Mesenchymal stem cell (in vitro differentiated cells and primary cell): ENCODE data around the gene CDH5.

Experiments
- DNase-seq: peaks from one replicate; pipeline ENCODE4 v3.0.0-alpha.2; 2013
- H2AFZ ChIP-seq: one replicate; pipeline ENCODE4 v1.6.1; 2013; ENCODE audit warnings: low read depth, mild to moderate bottlenecking, control low read depth, inconsistent platforms, low read length, moderate library complexity
- H2AK5ac ChIP-seq: 2 replicates; pipeline ENCODE4 v1.6.1; 2013; ENCODE audit warnings: low read length, moderate library complexity, mild to moderate bottlenecking, inconsistent platforms; ENCODE audit not compliant: severe bottlenecking
- H2BK120ac ChIP-seq: one replicate; pipeline ENCODE4 v1.6.1; 2013; ENCODE audit warnings: low read depth, mild to moderate bottlenecking, inconsistent platforms, low read length, moderate library complexity
- H2BK12ac ChIP-seq, 2 experiments: one replicate each; pipeline ENCODE4 v1.6.1; 2013; ENCODE audit warnings: inconsistent platforms in 2 of 2, low read length in 2 of 2, mild to moderate bottlenecking in 2 of 2, moderate library complexity in 2 of 2, control low read depth in 1 of 2
- H2BK15ac ChIP-seq: one replicate; pipeline ENCODE4 v1.6.1; 2013; ENCODE audit warnings: mild to moderate bottlenecking, low read depth, inconsistent platforms; ENCODE audit not compliant: poor library complexity, severe bottlenecking
- H2BK5ac ChIP-seq: 2 replicates; pipeline ENCODE4 v1.6.1; 2013; ENCODE audit warnings: low read depth, mild to moderate bottlenecking, low read length, control low read depth, inconsistent platforms; ENCODE audit not compliant: poor library complexity, severe bottlenecking
- H3K14ac ChIP-seq, 2 experiments: one replicate each; pipeline ENCODE4 v1.6.1; 2013; ENCODE audit warnings: inconsistent platforms in 2 of 2, low read length in 2 of 2, control low read depth in 1 of 2, mild to moderate bottlenecking in 1 of 2, moderate library complexity in 1 of 2
- H3K18ac ChIP-seq, 2 experiments: one replicate each; pipeline ENCODE4 v1.6.1; 2013; ENCODE audit warnings: inconsistent platforms in 2 of 2, low read length in 2 of 2, control low read depth in 1 of 2, low read depth in 1 of 2, mild to moderate bottlenecking in 1 of 2
- H3K23ac ChIP-seq, 2 experiments: one replicate each; pipeline ENCODE4 v1.6.1; 2013; ENCODE audit warnings: inconsistent platforms in 2 of 2, low read length in 2 of 2, mild to moderate bottlenecking in 2 of 2, moderate library complexity in 2 of 2, control low read depth in 1 of 2
- H3K27ac ChIP-seq: 2 replicates; pipeline ENCODE4 v1.5.1; 2013; ENCODE audit warnings: mild to moderate bottlenecking, moderate library complexity, low read length, control low read depth, inconsistent platforms; ENCODE audit not compliant: poor library complexity, severe bottlenecking
- H3K27me3 ChIP-seq, 2 experiments: 2 replicates each; pipeline versions ENCODE4 v1.6.1 to v1.7.0; 2013; ENCODE audit warnings: low read length in 2 of 2, mild to moderate bottlenecking in 2 of 2, moderate library complexity in 2 of 2, control low read depth in 1 of 2, inconsistent platforms in 1 of 2; ENCODE audit not compliant: control insufficient read depth in 1 of 2, insufficient read depth in 1 of 2
- H3K36me3 ChIP-seq, 2 experiments: 2 replicates each; pipeline versions ENCODE4 v1.6.1 to v1.7.0; 2013; ENCODE audit warnings: low read length in 2 of 2, control low read depth in 1 of 2, inconsistent platforms in 1 of 2, low read depth in 1 of 2, mild to moderate bottlenecking in 1 of 2; ENCODE audit not compliant: insufficient read depth in 2 of 2, control insufficient read depth in 1 of 2
- H3K4ac ChIP-seq, 2 experiments: one replicate each; pipeline ENCODE4 v1.6.1; 2013; ENCODE audit warnings: inconsistent platforms in 2 of 2, low read length in 2 of 2, mild to moderate bottlenecking in 2 of 2, moderate library complexity in 2 of 2, control low read depth in 1 of 2, low read depth in 1 of 2
- H3K4me1 ChIP-seq: 2 replicates; pipeline ENCODE4 v1.6.1; 2013; ENCODE audit warnings: low read depth, low read length, control low read depth; ENCODE audit not compliant: control insufficient read depth, insufficient read depth
- H3K4me2 ChIP-seq: 2 replicates; pipeline ENCODE4 v1.6.1; 2013; ENCODE audit warnings: low read length, mild to moderate bottlenecking, inconsistent platforms; ENCODE audit not compliant: poor library complexity, severe bottlenecking
- H3K4me3 ChIP-seq, 2 experiments: 2 replicates each; pipeline versions ENCODE4 v1.5.1 to v1.7.0; 2013; ENCODE audit warnings: low read length in 2 of 2, mild to moderate bottlenecking in 2 of 2, control low read depth in 1 of 2, low read depth in 1 of 2; ENCODE audit not compliant: insufficient read depth in 1 of 2
- H3K79me1 ChIP-seq: replicated peaks from 2 replicates; pipeline ENCODE4 v1.6.1; 2013; ENCODE audit warnings: mild to moderate bottlenecking, control low read depth, low read length, inconsistent platforms; ENCODE audit not compliant: poor library complexity, severe bottlenecking
- H3K9ac ChIP-seq: 2 replicates; pipeline ENCODE4 v1.7.0; 2013; ENCODE audit warnings: mild to moderate bottlenecking, low read length, moderate library complexity
- H3K9me3 ChIP-seq: 2 replicates; pipeline ENCODE4 v1.7.0; 2013; ENCODE audit warnings: mild to moderate bottlenecking, low read length; ENCODE audit not compliant: control insufficient read depth
- H4K8ac ChIP-seq: one replicate; pipeline ENCODE4 v1.6.1; 2013; ENCODE audit warnings: inconsistent platforms, mild to moderate bottlenecking, low read length, moderate library complexity
- H4K91ac ChIP-seq: one replicate; pipeline ENCODE4 v1.6.1; 2013; ENCODE audit warnings: mild to moderate bottlenecking, low read length, inconsistent platforms
- WGBS: methylation state at CpG from one replicate; pipeline ENCODE4 v1.1.7; 2013; ENCODE audit warnings: mixed read lengths; 5-methylcytosine and 5-hydroxymethylcytosine counted together

Gene CDH5

GRCh38 chr16:66420396-66420795 lies 53.9 kb downstream of the CDH5 start:
- Histone ChIP-seq H3K4me1 (peaks cover 4% of the 10 kb centered on the region), H3K9me3 (no peaks in the 10 kb centered on the region), H4K8ac (no peak overlapping the region), H2BK5ac (no peak overlapping the region), H3K18ac (no peak overlapping the region), H3K9ac (no peak overlapping the region), H2BK120ac (no peak overlapping the region), H2AFZ (no peak overlapping the region), H3K36me3 (no peaks in the 10 kb centered on the region), H3K27ac (peak overlapping the region; percentile 13), H3K79me1 (no peaks in the 10 kb centered on the region), H3K27me3 (peaks cover 9% of the 10 kb centered on the region in 2 experiments), H4K91ac (no peak overlapping the region), H2AK5ac (no peak overlapping the region), H2BK15ac (no peak overlapping the region), H3K23ac (no peak overlapping the region), H3K4ac (no peak overlapping the region), H2BK12ac (no peak overlapping the region), H3K14ac (no peak overlapping the region), H3K4me2 (no peak overlapping the region), H3K4me3 (no peak overlapping the region)
- no CpG with 5 or more reads among the region's 1 CpG for whole genome bisulfite sequencing
- no peak for DNase-seq

GRCh38 chr16:66421891-66422290 lies 55.4 kb downstream of the CDH5 start:
- Histone ChIP-seq H3K4me1 (peaks cover 15% of the 10 kb centered on the region), H3K27ac (no peak overlapping the region), H3K9ac (no peak overlapping the region), H3K9me3 (no peaks in the 10 kb centered on the region), H3K36me3 (no peaks in the 10 kb centered on the region), H2BK12ac (no peak overlapping the region), H2AFZ (no peak overlapping the region), H3K79me1 (peaks cover 2% of the 10 kb centered on the region), H3K27me3 (peaks cover 18 to 19% of the 10 kb centered on the region in 2 experiments), H2BK5ac (no peak overlapping the region), H3K14ac (no peak overlapping the region), H2AK5ac (no peak overlapping the region), H2BK15ac (no peak overlapping the region), H3K4ac (no peak overlapping the region), H4K91ac (no peak overlapping the region), H2BK120ac (no peak overlapping the region), H3K4me2 (no peak overlapping the region), H3K18ac (no peak overlapping the region), H3K23ac (no peak overlapping the region), H4K8ac (no peak overlapping the region), H3K4me3 (no peak overlapping the region)
- no peak for DNase-seq
- 78% methylated on average over 6 of the region's 6 CpGs for WGBS

- Histone ChIP-seq H3K4ac (no peak overlapping the region), H3K27ac (no peak overlapping the region), H4K91ac (no peak overlapping the region), H3K4me3 (no peak overlapping the region), H2AK5ac (no peak overlapping the region), H3K9ac (no peak overlapping the region), H2BK5ac (no peak overlapping the region), H2BK12ac (no peak overlapping the region), H3K79me1 (peaks cover 2% of the 10 kb centered on the region), H3K27me3 (peaks cover 18 to 19% of the 10 kb centered on the region in 2 experiments), H3K9me3 (no peaks in the 10 kb centered on the region), H2AFZ (no peak overlapping the region), H3K23ac (no peak overlapping the region), H3K36me3 (no peaks in the 10 kb centered on the region), H4K8ac (no peak overlapping the region), H2BK120ac (no peak overlapping the region), H3K4me1 (peaks cover 15% of the 10 kb centered on the region), H3K18ac (no peak overlapping the region), H3K4me2 (no peak overlapping the region), H2BK15ac (no peak overlapping the region), H3K14ac (no peak overlapping the region)
- no peak for DNase-seq
- 94% methylated on average over 2 of the region's 2 CpGs for WGBS
These were observed 55.9 kb downstream of the CDH5 start for GRCh38 chr16:66422366-66422765.

- Histone ChIP-seq H2BK5ac (no peak overlapping the region), H2AK5ac (no peak overlapping the region), H3K4me3 (no peak overlapping the region), H3K4me2 (no peak overlapping the region), H3K23ac (no peak overlapping the region), H4K8ac (peak overlapping the region; percentile 38), H4K91ac (no peak overlapping the region), H3K4me1 (peaks cover 20% of the 10 kb centered on the region), H2BK12ac (no peak overlapping the region), H3K36me3 (no peaks in the 10 kb centered on the region), H3K9me3 (no peaks in the 10 kb centered on the region), H2AFZ (no peak overlapping the region), H3K4ac (no peak overlapping the region), H3K27ac (no peak overlapping the region), H2BK15ac (no peak overlapping the region), H3K79me1 (peaks cover 2% of the 10 kb centered on the region), H3K27me3 (peaks cover 18 to 26% of the 10 kb centered on the region in 2 experiments), H3K18ac (no peak overlapping the region), H2BK120ac (no peak overlapping the region), H3K9ac (no peak overlapping the region), H3K14ac (no peak overlapping the region)
- 100% methylated on average over 1 of the region's 1 CpG for WGBS
- DNase-seq = no peak
These were observed 56.7 kb downstream of the CDH5 start for GRCh38 chr16:66423177-66423576.
